Liver (tissue), 3 donors: Measurements from ENCODE around the gene ACSM6.

Source experiments
- CTCF ChIP-seq: fragments of 150-350 bp; IDR thresholded peaks from 2 replicates; pipeline ENCODE4 v1.5.1; 2017; ENCODE audit warnings: improper control_type of control experiment, low read depth, low read length; ENCODE audit not compliant: missing input control
- FOXA2 ChIP-seq: IDR thresholded peaks from 2 replicates; pipeline ENCODE4 v1.6.1; 2016; ENCODE audit warnings: antibody characterized with exemption
- YY1 ChIP-seq: IDR thresholded peaks from 2 replicates; pipeline ENCODE4 v1.6.1; 2016; ENCODE audit warnings: antibody characterized with exemption, mild to moderate bottlenecking
- TF ChIP-seq, protein P1 (sequence below): IDR thresholded peaks from 2 replicates; pipeline ENCODE4 v1.6.1; 2016; ENCODE audit warnings: antibody characterized with exemption
- donor health status: healthy.
- donor health status: healthy.

DNA sequence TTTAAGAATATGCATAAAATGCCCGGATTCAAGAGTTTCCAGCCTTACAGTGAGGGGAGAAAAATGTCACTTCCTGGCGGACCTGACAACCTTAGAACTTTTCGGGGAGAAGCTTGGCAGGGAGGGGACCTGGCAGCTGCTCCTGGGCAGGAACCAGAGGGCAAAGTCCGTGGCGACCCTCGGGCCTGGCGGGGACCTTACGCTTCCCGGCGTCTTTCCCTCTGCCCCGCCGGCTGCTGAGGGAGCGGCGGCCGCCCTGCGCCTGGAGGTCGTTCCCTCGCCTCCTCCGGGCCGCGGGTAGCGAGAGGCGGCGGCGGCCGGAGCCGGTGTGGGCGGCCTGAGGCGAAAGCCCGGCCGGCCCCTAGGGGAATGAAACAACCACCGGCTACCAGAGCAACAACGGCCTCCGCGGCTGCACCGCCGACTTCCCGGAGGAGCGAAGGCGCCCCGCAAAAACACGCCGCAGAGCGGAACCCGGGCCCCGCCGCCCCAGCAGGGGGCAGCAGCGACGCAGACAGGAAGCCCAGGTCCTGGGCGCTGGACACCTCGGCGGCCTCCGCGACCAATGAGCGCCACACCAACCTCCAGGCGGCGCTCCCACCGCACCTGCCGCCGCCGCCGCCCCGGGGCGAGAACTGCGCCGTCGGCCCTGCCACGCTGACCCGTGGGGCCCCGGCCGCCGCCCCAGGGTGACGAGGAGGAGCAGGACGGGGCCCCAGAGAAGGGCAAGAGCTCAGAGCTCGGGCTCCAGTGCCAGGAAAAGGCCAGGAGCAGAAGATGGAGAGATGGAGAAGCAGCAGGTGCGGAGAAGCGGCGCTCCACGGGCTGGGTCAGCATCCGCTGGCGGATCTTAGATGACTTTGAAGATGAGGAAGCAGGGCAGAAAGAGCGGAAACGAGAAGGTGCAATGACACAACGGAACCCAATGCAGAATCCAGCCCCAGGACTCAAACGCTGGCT, 10.5 kb upstream of the ACSM6 start:
- peak; percentile 78 for TF ChIP-seq CTCF
- TF ChIP-seq, protein P1, sequence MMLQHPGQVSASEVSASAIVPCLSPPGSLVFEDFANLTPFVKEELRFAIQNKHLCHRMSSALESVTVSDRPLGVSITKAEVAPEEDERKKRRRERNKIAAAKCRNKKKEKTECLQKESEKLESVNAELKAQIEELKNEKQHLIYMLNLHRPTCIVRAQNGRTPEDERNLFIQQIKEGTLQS = no peak
- peak; percentile 55 for TF ChIP-seq YY1
- no peak for TF ChIP-seq FOXA2
